WERI-Rb-1 (cell line): ENCODE results near the gene SPATA6L.

ENCODE experiments used
- DNase-seq: peaks from one replicate; pipeline ENCODE4 v3.0.0-alpha.2; 2020
- H3K27ac ChIP-seq: fragments of 250-450 bp; sonication (Bioruptor Pico); 2 replicates; pipeline ENCODE4 v1.5.1; 2020; ENCODE audit warnings: mild to moderate bottlenecking, moderate library complexity
- H3K27me3 ChIP-seq: fragments of 250-450 bp; sonication (Bioruptor Pico); 2 replicates; pipeline ENCODE4 v1.5.1; 2021; ENCODE audit warnings: mild to moderate bottlenecking, low read depth, moderate library complexity; ENCODE audit not compliant: insufficient read depth, severe bottlenecking
- H3K36me3 ChIP-seq: fragments of 250-450 bp; sonication (Bioruptor Pico); 2 replicates; pipeline ENCODE4 v1.5.1; 2020; ENCODE audit warnings: mild to moderate bottlenecking, moderate library complexity
- H3K4me3 ChIP-seq: 2 replicates; pipeline ENCODE4 v1.5.1; 2011; ENCODE audit warnings: low read depth, mild to moderate bottlenecking, control low read depth, low read length
- H3K9me3 ChIP-seq: fragments of 250-450 bp; sonication (Bioruptor Pico); 2 replicates; pipeline ENCODE4 v1.5.1; 2021; ENCODE audit warnings: mild to moderate bottlenecking, moderate library complexity; ENCODE audit not compliant: severe bottlenecking
- CTCF ChIP-seq: IDR thresholded peaks from 2 replicates; pipeline ENCODE4 v1.5.1; 2011; ENCODE audit warnings: low read depth, mild to moderate bottlenecking, control low read depth, inconsistent platforms, low read length

Gene SPATA6L

GRCh38 chr9:4620881-4621555 lies 45.3 kb downstream of the SPATA6L start:
- H3K36me3 ChIP-seq = no peaks in the 10 kb centered on the region
- H3K27me3 ChIP-seq = no peaks in the 10 kb centered on the region
- H3K27ac ChIP-seq = no peak overlapping the region
- no peaks in the 10 kb centered on the region for H3K9me3 ChIP-seq
- TF ChIP-seq CTCF = no peak
- no peak for DNase-seq
- no peak overlapping the region for H3K4me3 ChIP-seq

- no peaks in the 10 kb centered on the region for H3K36me3 ChIP-seq
- H3K9me3 ChIP-seq = no peaks in the 10 kb centered on the region
- no peak for TF ChIP-seq CTCF
- no peak overlapping the region for H3K27ac ChIP-seq
- no peak overlapping the region for H3K4me3 ChIP-seq
- no peaks in the 10 kb centered on the region for H3K27me3 ChIP-seq
- DNase-seq = no peak
Measured at GRCh38 chr9:4620057-4620765, 46.1 kb downstream of the SPATA6L start.

GRCh38 chr9:4618700-4619099 lies 47.6 kb downstream of the SPATA6L start:
- Histone ChIP-seq H3K9me3 (no peaks in the 10 kb centered on the region), H3K4me3 (no peak overlapping the region), H3K36me3 (no peaks in the 10 kb centered on the region), H3K27me3 (no peaks in the 10 kb centered on the region), H3K27ac (no peak overlapping the region)
- no peak for DNase-seq
- no peak for TF ChIP-seq CTCF

GRCh38 chr9:4617752-4618151 lies 48.5 kb downstream of the SPATA6L start:
- DNase-seq = no peak
- no peaks in the 10 kb centered on the region for H3K9me3 ChIP-seq
- no peak for TF ChIP-seq CTCF
- no peak overlapping the region for H3K27ac ChIP-seq
- H3K27me3 ChIP-seq = no peaks in the 10 kb centered on the region
- H3K36me3 ChIP-seq = no peaks in the 10 kb centered on the region
- H3K4me3 ChIP-seq = no peak overlapping the region

- H3K36me3 ChIP-seq = no peaks in the 10 kb centered on the region
- DNase-seq = no peak
- H3K27ac ChIP-seq = no peak overlapping the region
- H3K27me3 ChIP-seq = no peaks in the 10 kb centered on the region
- H3K4me3 ChIP-seq = no peak overlapping the region
- no peaks in the 10 kb centered on the region for H3K9me3 ChIP-seq
- no peak for TF ChIP-seq CTCF
Measured at GRCh38 chr9:4615778-4616177, 50.5 kb downstream of the SPATA6L start.

- Histone ChIP-seq H3K4me3 (no peak overlapping the region), H3K36me3 (no peaks in the 10 kb centered on the region), H3K9me3 (no peaks in the 10 kb centered on the region), H3K27ac (no peak overlapping the region), H3K27me3 (no peaks in the 10 kb centered on the region)
- TF ChIP-seq CTCF = no peak
- DNase-seq = no peak
Measured at GRCh38 chr9:4615251-4615650, 51.0 kb downstream of the SPATA6L start.
